Spinal cord (tissue), 10 donors: ENCODE data around the gene FNIP2. TPM values are rescaled to one million over a fixed set of nuclear protein-coding genes. Genes with fewer than 3 reads are reported as not detected.

Experiments used
- DNase-seq, 6 donors: peaks; one replicate each; pipeline versions ENCODE4 v3.0.0 to v3.0.0-alpha.2; 2013 to 2015; ENCODE audit warnings: low spot score in 6 of 6, low read depth in 4 of 6
- H3K27ac ChIP-seq: one replicate; pipeline ENCODE4 v1.5.1; 2013; ENCODE audit warnings: low read depth, low read length, control low read depth
- H3K27me3 ChIP-seq: one replicate; pipeline ENCODE4 v1.6.1; 2013; ENCODE audit warnings: low read length; ENCODE audit not compliant: control insufficient read depth, insufficient read depth
- H3K36me3 ChIP-seq: one replicate; pipeline ENCODE4 v1.6.1; 2013; ENCODE audit warnings: low read length; ENCODE audit not compliant: control insufficient read depth, insufficient read depth
- H3K4me1 ChIP-seq: one replicate; pipeline ENCODE4 v1.6.1; 2013; ENCODE audit warnings: low read length; ENCODE audit not compliant: control insufficient read depth, insufficient read depth
- H3K4me3 ChIP-seq: one replicate; pipeline ENCODE4 v1.5.1; 2013; ENCODE audit warnings: low read depth, low read length, control low read depth
- H3K9me3 ChIP-seq: one replicate; pipeline ENCODE4 v1.6.1; 2013; ENCODE audit warnings: low read length; ENCODE audit not compliant: control insufficient read depth, insufficient read depth
- WGBS: methylation state at CpG from one replicate; pipeline ENCODE4 v1.1.5; 2013; ENCODE audit warnings: missing lambda C conversion rate; ENCODE audit not compliant: insufficient coverage; 5-methylcytosine and 5-hydroxymethylcytosine counted together
- polyA plus RNA-seq, 2 donors: library from polyadenylated mRNA; unstranded; fragments of 120-200 nt; gene quantifications; one replicate each; pipeline ENCODE4 v1.2.1, GENCODE V29; 2013; ENCODE audit not compliant: insufficient read length in 2 of 2
- total RNA-seq, 2 donors: library from RNA; depleted of rRNA in 1 of 2; stranded (reverse); fragments of 120-200 nt in 1 of 2; fragments of >200 nt in 1 of 2; gene quantifications; one replicate each; pipeline versions ENCODE4 v1.2.3 to v1.2.4, GENCODE V29; 2013 to 2014
- donor health status: healthy.

FNIP2 gene
- total and polyA plus RNA-seq, 4 donors, result 19.4 to 59.2 (median 28.7) TPM

GRCh38 chr4:158818560-158819140, 49.8 kb downstream of the FNIP2 start:
- Histone ChIP-seq H3K36me3 (no peaks in the 10 kb centered on the region), H3K4me3 (no peak overlapping the region), H3K9me3 (no peaks in the 10 kb centered on the region), H3K4me1 (no peaks in the 10 kb centered on the region), H3K27ac (no peak overlapping the region), H3K27me3 (no peaks in the 10 kb centered on the region)
- DNase-seq, result no peak
- WGBS, result no CpG with 5 or more reads among the region's 2 CpGs

DNA sequence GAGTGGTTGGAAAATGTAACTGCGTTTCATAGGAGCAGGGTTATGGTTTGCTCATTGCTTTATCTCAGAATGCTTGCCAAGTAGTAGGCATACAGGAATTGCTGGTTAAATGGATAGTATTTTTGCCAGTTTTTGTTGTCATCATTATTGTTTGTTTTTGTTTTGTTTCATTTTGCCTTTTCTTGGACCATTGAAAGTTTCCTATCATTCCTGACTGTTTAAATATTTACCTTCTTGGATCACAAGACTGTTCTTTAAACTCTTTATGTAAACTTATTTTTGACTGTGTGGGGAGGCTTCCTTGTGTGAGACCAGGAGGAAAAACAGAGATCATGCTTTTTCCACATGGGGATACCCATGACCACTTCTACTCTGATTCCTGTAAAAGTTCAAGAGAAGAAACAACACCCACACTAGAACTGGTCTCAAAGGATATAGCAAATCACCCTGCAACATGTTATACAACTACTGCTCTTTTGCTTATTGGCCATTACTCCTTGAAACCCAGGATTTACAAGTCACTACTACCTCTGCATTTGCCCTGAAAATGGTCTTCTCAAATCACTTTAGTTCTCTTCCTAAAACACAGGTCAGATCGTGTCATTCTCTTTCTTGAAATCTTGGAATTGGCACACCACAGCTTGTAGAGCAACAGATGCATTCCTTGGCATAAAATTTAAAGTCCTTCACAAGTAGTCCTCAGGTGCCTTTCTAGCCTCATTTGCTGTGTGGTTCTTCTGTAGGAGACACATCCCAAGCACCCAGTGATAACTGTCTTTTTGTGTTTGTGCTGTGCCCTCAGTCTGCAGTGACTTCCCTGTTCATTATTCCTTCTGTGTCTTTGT, 51.3 kb downstream of the FNIP2 start:
- no peaks in the 10 kb centered on the region for H3K36me3 ChIP-seq
- no peaks in the 10 kb centered on the region for H3K9me3 ChIP-seq
- H3K4me3 ChIP-seq, result no peak overlapping the region
- H3K27ac ChIP-seq, result no peak overlapping the region
- H3K27me3 ChIP-seq, result no peaks in the 10 kb centered on the region
- WGBS, result 83% methylated on average over 2 of the region's 2 CpGs
- no peak for DNase-seq
- peaks cover 4% of the 10 kb centered on the region for H3K4me1 ChIP-seq

- 96% methylated on average over 3 of the region's 4 CpGs for WGBS
- Histone ChIP-seq H3K4me1 (peaks cover 4% of the 10 kb centered on the region), H3K27ac (no peak overlapping the region)
Measured at GRCh38 chr4:158821228-158821971, 52.6 kb downstream of the FNIP2 start.

DNA sequence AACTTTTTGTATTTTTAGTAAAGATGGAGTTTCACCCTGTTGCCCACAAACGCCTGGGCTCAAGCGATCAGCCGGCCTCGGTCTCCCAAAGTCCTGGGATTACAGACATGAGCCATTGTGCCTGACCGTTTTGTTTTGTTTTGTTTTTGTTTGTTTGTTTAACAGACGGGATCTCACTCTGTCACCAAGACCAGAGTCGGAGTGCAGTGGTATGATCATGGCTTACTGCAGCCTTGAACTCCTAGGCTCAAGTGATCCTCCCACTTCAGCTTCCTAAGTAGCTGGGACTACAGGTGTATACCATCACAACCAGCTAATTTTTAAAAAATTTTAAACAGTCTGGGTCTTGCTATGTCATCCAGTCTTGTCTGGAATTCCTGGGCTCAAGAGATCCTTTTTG, 53.5 kb downstream of the FNIP2 start:
- no peak for DNase-seq
- Histone ChIP-seq H3K4me3 (no peak overlapping the region), H3K27me3 (no peaks in the 10 kb centered on the region), H3K9me3 (no peaks in the 10 kb centered on the region), H3K27ac (no peak overlapping the region), H3K4me1 (peaks cover 4% of the 10 kb centered on the region), H3K36me3 (no peaks in the 10 kb centered on the region)
- 96% methylated on average over 7 of the region's 7 CpGs for WGBS

More at GRCh38 chr4:158821228-158821971, 52.6 kb downstream of the FNIP2 start:
- no peaks in the 10 kb centered on the region for H3K36me3 ChIP-seq
- no peaks in the 10 kb centered on the region for H3K27me3 ChIP-seq
- no peaks in the 10 kb centered on the region for H3K9me3 ChIP-seq
- no peak overlapping the region for H3K4me3 ChIP-seq
- DNase-seq, result no peak

DNA sequence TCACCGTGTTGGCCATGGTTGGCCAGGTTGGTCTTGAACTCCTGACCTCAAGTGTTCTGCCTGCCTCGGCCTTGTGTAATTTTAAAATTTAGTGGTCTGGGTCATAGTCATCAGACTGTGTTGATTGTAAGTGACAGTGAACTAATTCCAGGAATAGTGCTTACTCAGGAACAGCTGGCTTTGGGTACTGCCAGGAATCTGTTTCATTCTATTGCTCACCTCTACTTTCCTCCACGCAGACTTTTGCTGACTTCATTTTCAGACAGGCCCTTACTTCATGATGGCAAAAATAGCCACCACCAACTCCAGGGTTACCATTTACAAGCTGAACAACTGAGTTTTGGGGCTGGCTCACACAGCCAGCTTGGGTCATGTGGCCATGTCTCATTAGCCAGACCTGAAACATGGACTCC, 54.6 kb downstream of the FNIP2 start:
- no peak for DNase-seq
- WGBS, result 94% methylated on average over 3 of the region's 3 CpGs
- H3K36me3 ChIP-seq, result no peaks in the 10 kb centered on the region
- no peaks in the 10 kb centered on the region for H3K27me3 ChIP-seq
- H3K4me1 ChIP-seq, result peaks cover 4% of the 10 kb centered on the region
- no peak overlapping the region for H3K27ac ChIP-seq
- H3K9me3 ChIP-seq, result no peaks in the 10 kb centered on the region
- no peak overlapping the region for H3K4me3 ChIP-seq

DNA sequence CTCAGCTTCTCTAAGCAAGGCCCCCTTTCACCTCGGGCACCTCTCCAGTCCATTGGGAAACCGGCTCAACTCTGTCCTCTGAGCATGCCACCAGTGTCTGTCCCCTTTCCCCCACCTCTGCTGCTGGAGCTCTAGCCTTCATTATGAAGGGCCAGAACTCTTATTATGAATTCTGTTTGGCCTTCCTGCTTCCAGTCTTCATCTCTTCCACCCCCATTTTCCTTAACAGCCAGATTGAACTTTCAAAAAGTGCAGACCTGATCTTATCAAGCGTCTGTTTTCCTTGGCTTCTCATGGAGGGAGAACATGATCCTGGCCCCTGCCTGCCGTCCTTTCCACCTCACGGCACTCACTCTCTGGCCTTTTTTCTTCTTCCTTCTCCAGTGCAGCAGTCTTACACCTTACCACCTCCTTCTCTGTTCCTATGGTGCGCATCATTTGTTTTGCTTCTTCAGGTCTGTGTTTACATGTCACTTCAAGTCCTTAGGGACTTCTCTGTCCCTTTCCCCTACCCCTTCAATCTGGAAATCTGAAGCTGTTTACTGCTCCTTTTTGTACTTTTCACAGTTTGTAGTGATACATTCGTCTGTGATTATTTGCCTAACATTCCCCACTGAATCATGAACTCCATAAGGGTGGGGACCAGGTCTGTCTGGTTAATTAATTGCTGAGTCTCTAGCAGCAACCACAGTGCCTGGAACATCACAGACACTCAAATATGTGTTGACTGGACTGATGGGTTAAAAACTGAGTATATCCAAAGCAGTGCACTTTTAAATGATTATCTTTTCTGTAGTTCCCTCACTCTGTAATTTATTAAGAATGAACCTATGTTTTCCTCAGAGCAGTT, 55.8 kb downstream of the FNIP2 start:
- no peaks in the 10 kb centered on the region for H3K36me3 ChIP-seq
- H3K4me1 ChIP-seq, result peaks cover 4% of the 10 kb centered on the region
- H3K4me3 ChIP-seq, result no peak overlapping the region
- H3K27ac ChIP-seq, result no peak overlapping the region
- H3K27me3 ChIP-seq, result no peaks in the 10 kb centered on the region
- no peaks in the 10 kb centered on the region for H3K9me3 ChIP-seq
- DNase-seq, result no peak
- WGBS, result 86% methylated on average over 6 of the region's 7 CpGs

DNA sequence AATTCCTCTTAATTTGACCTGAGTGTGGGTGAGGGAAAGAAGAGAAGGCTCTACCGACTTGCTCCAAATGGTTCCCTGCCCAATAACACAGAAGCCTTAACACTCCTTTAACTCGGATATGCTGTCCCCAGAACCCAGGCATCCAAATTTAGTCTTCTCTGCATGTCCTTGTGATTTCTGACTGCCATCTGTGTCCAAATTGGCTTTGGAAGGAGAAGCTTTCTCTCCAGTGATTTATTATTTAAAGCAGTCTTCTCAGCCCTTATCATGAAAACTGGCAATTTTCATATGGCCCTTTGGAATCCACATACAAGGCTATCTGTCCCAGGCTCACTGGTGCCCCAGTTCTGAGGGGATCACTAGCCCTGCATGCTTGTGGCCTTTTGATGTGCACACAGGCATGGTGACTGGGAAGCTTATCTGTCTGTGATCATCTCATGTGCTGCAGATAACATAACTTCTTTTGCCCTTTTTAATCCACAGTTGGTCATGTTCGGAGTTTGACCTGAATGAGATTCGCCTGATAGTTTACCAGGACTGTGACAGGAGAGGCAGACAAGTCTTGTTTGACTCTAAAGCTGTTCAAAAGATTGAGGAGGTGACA, 56.7 kb downstream of the FNIP2 start:
- no peaks in the 10 kb centered on the region for H3K36me3 ChIP-seq
- no peaks in the 10 kb centered on the region for H3K27me3 ChIP-seq
- no peak overlapping the region for H3K4me3 ChIP-seq
- no peak for DNase-seq
- no peak overlapping the region for H3K27ac ChIP-seq
- 90% methylated on average over 2 of the region's 4 CpGs for whole genome bisulfite sequencing
- H3K4me1 ChIP-seq, result peaks cover 4% of the 10 kb centered on the region
- no peaks in the 10 kb centered on the region for H3K9me3 ChIP-seq

GRCh38 chr4:158826057-158826456, 57.2 kb downstream of the FNIP2 start:
- no peaks in the 10 kb centered on the region for H3K27me3 ChIP-seq
- H3K4me1 ChIP-seq, result peaks cover 4% of the 10 kb centered on the region
- DNase-seq, result no peak
- H3K36me3 ChIP-seq, result no peaks in the 10 kb centered on the region
- H3K4me3 ChIP-seq, result no peak overlapping the region
- no peak overlapping the region for H3K27ac ChIP-seq
- no peaks in the 10 kb centered on the region for H3K9me3 ChIP-seq

DNA sequence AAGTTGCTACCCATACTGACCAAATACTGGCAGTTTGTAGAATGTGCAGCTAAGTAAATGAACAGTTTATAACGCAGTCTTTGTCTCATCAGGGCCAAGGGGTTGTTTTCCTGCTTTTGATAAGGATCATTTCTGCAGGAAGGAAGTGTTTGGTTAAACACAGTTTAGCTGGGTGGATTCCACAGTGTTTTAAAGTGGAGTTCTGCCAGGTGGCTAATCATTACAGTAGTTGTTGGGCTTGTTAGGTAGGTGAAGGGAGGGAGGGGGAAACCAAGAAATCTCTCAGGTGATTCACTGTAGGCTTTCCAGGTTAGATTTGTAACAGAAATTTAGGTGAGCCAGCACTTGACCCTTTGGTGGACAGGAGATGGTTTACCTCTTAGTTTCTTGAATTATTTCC, 58.1 kb downstream of the FNIP2 start:
- H3K4me1 ChIP-seq, result peaks cover 4% of the 10 kb centered on the region
- H3K9me3 ChIP-seq, result no peaks in the 10 kb centered on the region
- DNase-seq, result no peak
- H3K4me3 ChIP-seq, result no peak overlapping the region
- H3K27ac ChIP-seq, result no peak overlapping the region
- no peaks in the 10 kb centered on the region for H3K27me3 ChIP-seq
- H3K36me3 ChIP-seq, result no peaks in the 10 kb centered on the region
- no CpG with 5 or more reads among the region's 1 CpG for WGBS
